ENCODE results near the gene BCHE.

- no peak for TF ChIP-seq POLR2A (IDR thresholded peaks at IDR 0.05)
- no peak for TF ChIP-seq CTCF (IDR thresholded peaks at IDR 0.05)
Observed at GRCh38 chr3:165859061-165859460, 21.8 kb upstream of the BCHE start.
